Central memory CD8-positive, alpha-beta T cell (primary cell): Measurements from ENCODE around the gene DSCAM.

ENCODE experiments used
- ATAC-seq: fragments of 150-1000 bp; cut with Tn5 transposase; replicated peaks from 2 replicates; pipeline ENCODE4 v1.10.0; 2022; ENCODE audit warnings: mild to moderate bottlenecking, moderate FRiP score, moderate number of reproducible peaks; ENCODE audit not compliant: poor library complexity, severe bottlenecking; ENCODE audit errors: extremely low read depth
- DNase-seq, 2 donors: peaks; one replicate each; pipeline ENCODE4 v3.0.0; 2021; ENCODE audit warnings: low spot score in 2 of 2
- H3K27ac Mint-ChIP-seq: one replicate; pipeline ENCODE4 v1.8.0; 2022; ENCODE audit warnings: low read depth, mild to moderate bottlenecking, moderate library complexity, mixed read lengths
- H3K27me3 Mint-ChIP-seq: one replicate; pipeline ENCODE4 v1.8.0; 2022; ENCODE audit warnings: mixed read lengths
- H3K36me3 Mint-ChIP-seq: one replicate; pipeline ENCODE4 v1.8.0; 2022; ENCODE audit warnings: mild to moderate bottlenecking, moderate library complexity, mixed read lengths; ENCODE audit not compliant: insufficient read depth
- H3K4me1 Mint-ChIP-seq: one replicate; pipeline ENCODE4 v1.8.0; 2022; ENCODE audit warnings: mixed read lengths
- H3K4me3 Mint-ChIP-seq: one replicate; pipeline ENCODE4 v1.8.0; 2022; ENCODE audit warnings: mild to moderate bottlenecking, moderate library complexity, mixed read lengths
- H3K9me3 Mint-ChIP-seq: one replicate; pipeline ENCODE4 v1.8.0; 2022; ENCODE audit warnings: mixed read lengths

The DSCAM gene

GRCh38 chr21:40595806-40596205 is 251.2 kb downstream of the DSCAM start:
- ATAC-seq, result no peak

GRCh38 chr21:40587736-40588346 is 259.1 kb downstream of the DSCAM start:
- no peak for ATAC-seq

More at GRCh38 chr21:40595806-40596205, 251.2 kb downstream of the DSCAM start:
- no peak for DNase-seq
- H3K4me3 Mint-ChIP-seq, result no peak overlapping the region
- peaks cover 23% of the 10 kb centered on the region for H3K9me3 Mint-ChIP-seq
- no peaks in the 10 kb centered on the region for H3K36me3 Mint-ChIP-seq
- no peak overlapping the region for H3K27ac Mint-ChIP-seq
- H3K4me1 Mint-ChIP-seq, result no peaks in the 10 kb centered on the region
- H3K27me3 Mint-ChIP-seq, result no peaks in the 10 kb centered on the region

GRCh38 chr21:40586575-40586974 is 260.4 kb downstream of the DSCAM start:
- no peak overlapping the region for H3K27ac Mint-ChIP-seq
- DNase-seq (no peak), ATAC-seq (no peak)
- no peak overlapping the region for H3K4me3 Mint-ChIP-seq
- peaks cover 24% of the 10 kb centered on the region for H3K9me3 Mint-ChIP-seq
- H3K36me3 Mint-ChIP-seq, result peaks cover 6% of the 10 kb centered on the region
- H3K27me3 Mint-ChIP-seq, result no peaks in the 10 kb centered on the region
- H3K4me1 Mint-ChIP-seq, result no peaks in the 10 kb centered on the region

More at GRCh38 chr21:40587736-40588346, 259.1 kb downstream of the DSCAM start:
- DNase-seq, result no peak
- Mint-ChIP-seq H3K27ac (no peak overlapping the region), H3K4me1 (no peaks in the 10 kb centered on the region), H3K9me3 (peaks cover 24% of the 10 kb centered on the region), H3K4me3 (no peak overlapping the region), H3K27me3 (no peaks in the 10 kb centered on the region), H3K36me3 (peaks cover 6% of the 10 kb centered on the region)

DNA sequence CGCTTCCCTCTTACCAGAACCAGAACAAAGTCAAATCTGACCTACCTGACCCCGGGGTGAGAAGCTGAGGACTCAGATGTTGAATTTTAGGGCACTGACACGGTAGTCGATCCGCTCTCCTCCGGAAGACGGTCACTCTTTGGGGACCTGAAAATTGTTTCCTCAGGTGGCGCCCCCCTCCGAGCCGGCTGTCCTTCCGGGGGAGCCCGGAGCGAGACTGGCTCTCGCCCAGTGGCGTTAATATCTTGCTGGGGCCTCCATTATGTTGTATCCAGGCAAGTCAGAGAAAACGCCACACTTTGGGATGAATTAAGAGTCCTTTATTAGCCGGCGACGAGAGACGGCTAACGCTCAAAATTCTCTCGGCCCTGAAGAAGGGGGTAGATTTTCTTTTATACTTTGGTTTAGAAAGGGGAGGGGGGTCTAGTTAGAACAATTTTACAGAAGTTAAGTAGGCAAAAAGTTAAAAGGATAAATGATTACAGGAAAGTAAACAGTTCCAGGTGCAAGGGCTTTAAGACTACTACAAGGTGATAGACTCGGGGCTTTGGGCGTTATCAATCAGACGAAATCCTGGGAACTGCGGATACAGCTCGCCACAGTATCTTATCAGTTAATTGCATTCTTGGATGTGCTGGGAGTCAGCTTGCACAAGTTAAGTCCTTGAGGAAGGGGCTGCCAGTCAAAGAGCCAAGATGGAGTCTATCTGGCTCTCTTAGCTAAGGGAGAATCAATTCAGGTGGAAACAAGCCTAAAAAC is 269.5 kb downstream of the DSCAM start:
- H3K4me3 Mint-ChIP-seq, result no peak overlapping the region
- H3K9me3 Mint-ChIP-seq, result peaks cover 22% of the 10 kb centered on the region
- no peak for DNase-seq
- no peaks in the 10 kb centered on the region for H3K27me3 Mint-ChIP-seq
- H3K27ac Mint-ChIP-seq, result no peak overlapping the region
- H3K4me1 Mint-ChIP-seq, result no peaks in the 10 kb centered on the region
- no peaks in the 10 kb centered on the region for H3K36me3 Mint-ChIP-seq
- ATAC-seq, result no peak

- ATAC-seq (no peak), DNase-seq (no peak)
- Mint-ChIP-seq H3K36me3 (no peaks in the 10 kb centered on the region), H3K4me1 (no peaks in the 10 kb centered on the region), H3K27me3 (no peaks in the 10 kb centered on the region), H3K27ac (no peak overlapping the region), H3K9me3 (peaks cover 21% of the 10 kb centered on the region), H3K4me3 (no peak overlapping the region)
Observed at GRCh38 chr21:40575976-40576375, 271.0 kb downstream of the DSCAM start.

DNA sequence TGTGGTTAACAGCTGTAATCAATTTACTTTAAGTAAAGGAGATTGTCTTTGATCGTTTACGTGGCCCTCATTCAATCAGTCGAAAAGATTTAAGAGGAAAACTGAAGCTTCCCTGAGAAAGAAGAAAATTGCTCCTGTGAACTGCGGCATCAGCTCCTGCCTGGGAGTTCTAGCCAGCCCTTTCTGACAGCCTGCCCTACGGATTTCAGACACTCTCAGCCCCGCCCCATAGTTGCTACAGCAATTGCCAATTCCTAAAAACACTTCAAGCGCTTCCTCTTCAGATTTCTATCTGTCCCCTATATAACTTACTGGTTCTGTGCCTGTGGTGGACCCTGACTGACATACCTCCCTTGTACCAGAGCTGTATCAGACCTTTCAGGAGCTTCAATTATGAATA is 277.6 kb downstream of the DSCAM start:
- DNase-seq (no peak), ATAC-seq (no peak)
- Mint-ChIP-seq H3K27me3 (no peaks in the 10 kb centered on the region), H3K36me3 (no peaks in the 10 kb centered on the region), H3K9me3 (peaks cover 20% of the 10 kb centered on the region), H3K4me1 (no peaks in the 10 kb centered on the region), H3K27ac (no peak overlapping the region), H3K4me3 (no peak overlapping the region)

GRCh38 chr21:40568807-40569206 is 278.2 kb downstream of the DSCAM start:
- Mint-ChIP-seq H3K9me3 (peaks cover 20% of the 10 kb centered on the region), H3K4me1 (no peaks in the 10 kb centered on the region), H3K27me3 (no peaks in the 10 kb centered on the region), H3K36me3 (no peaks in the 10 kb centered on the region), H3K4me3 (no peak overlapping the region), H3K27ac (no peak overlapping the region)
- no peak for DNase-seq
- no peak for ATAC-seq

DNA sequence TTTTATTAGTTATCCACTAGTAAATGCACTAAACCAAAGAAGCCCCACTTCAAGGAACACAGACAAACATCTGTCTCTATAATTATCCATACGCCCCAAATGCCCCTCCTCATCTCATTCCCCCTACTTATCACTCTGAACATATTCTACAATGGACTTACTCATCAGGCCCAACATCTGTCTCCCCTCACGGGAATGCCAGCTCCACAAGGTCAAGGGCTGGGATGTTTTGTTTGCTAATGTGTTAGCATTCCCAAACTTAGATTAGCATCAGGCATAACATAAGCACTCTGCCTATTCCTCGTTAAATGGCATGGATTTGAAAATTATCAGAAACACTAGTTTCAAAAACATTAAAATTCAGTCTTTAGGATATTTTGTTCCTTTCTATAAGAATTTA is 279.5 kb downstream of the DSCAM start:
- H3K4me1 Mint-ChIP-seq, result no peaks in the 10 kb centered on the region
- no peak overlapping the region for H3K27ac Mint-ChIP-seq
- H3K9me3 Mint-ChIP-seq, result peaks cover 24% of the 10 kb centered on the region
- ATAC-seq (no peak), DNase-seq (no peak)
- no peaks in the 10 kb centered on the region for H3K36me3 Mint-ChIP-seq
- no peak overlapping the region for H3K4me3 Mint-ChIP-seq
- no peaks in the 10 kb centered on the region for H3K27me3 Mint-ChIP-seq

GRCh38 chr21:40566486-40566885 is 280.5 kb downstream of the DSCAM start:
- no peak overlapping the region for H3K4me3 Mint-ChIP-seq
- no peak overlapping the region for H3K27ac Mint-ChIP-seq
- H3K27me3 Mint-ChIP-seq, result no peaks in the 10 kb centered on the region
- no peak for DNase-seq
- H3K36me3 Mint-ChIP-seq, result no peaks in the 10 kb centered on the region
- ATAC-seq, result no peak
- H3K9me3 Mint-ChIP-seq, result peaks cover 34% of the 10 kb centered on the region
- H3K4me1 Mint-ChIP-seq, result no peaks in the 10 kb centered on the region

GRCh38 chr21:40564318-40564717 is 282.6 kb downstream of the DSCAM start:
- H3K36me3 Mint-ChIP-seq, result no peaks in the 10 kb centered on the region
- no peak overlapping the region for H3K27ac Mint-ChIP-seq
- no peak overlapping the region for H3K4me3 Mint-ChIP-seq
- ATAC-seq, result no peak
- H3K4me1 Mint-ChIP-seq, result no peaks in the 10 kb centered on the region
- no peaks in the 10 kb centered on the region for H3K27me3 Mint-ChIP-seq
- DNase-seq, result no peak
- peaks cover 21% of the 10 kb centered on the region for H3K9me3 Mint-ChIP-seq

DNA sequence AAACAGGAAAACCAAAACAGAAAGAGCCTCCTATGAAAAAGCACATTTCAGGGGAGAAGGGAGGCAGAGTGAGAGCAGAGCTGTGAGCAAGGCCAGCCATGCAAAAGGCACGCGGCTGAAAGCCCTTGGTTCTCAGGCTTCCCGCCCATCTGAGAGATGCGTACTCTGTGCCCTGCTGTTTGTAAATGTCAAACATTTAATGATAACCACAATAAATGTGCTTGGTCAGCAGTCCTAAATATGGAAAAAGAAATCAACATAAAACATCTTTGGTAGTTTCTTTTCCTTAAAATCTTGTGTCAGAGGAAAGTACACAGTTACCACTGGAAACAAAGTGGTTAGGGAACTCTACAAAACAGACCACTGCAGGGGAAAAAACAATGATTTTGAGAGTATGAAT is 283.1 kb downstream of the DSCAM start:
- Mint-ChIP-seq H3K9me3 (peaks cover 21% of the 10 kb centered on the region), H3K4me3 (no peak overlapping the region), H3K36me3 (no peaks in the 10 kb centered on the region), H3K27ac (no peak overlapping the region), H3K27me3 (no peaks in the 10 kb centered on the region), H3K4me1 (no peaks in the 10 kb centered on the region)
- no peak for ATAC-seq
- no peak for DNase-seq

DNA sequence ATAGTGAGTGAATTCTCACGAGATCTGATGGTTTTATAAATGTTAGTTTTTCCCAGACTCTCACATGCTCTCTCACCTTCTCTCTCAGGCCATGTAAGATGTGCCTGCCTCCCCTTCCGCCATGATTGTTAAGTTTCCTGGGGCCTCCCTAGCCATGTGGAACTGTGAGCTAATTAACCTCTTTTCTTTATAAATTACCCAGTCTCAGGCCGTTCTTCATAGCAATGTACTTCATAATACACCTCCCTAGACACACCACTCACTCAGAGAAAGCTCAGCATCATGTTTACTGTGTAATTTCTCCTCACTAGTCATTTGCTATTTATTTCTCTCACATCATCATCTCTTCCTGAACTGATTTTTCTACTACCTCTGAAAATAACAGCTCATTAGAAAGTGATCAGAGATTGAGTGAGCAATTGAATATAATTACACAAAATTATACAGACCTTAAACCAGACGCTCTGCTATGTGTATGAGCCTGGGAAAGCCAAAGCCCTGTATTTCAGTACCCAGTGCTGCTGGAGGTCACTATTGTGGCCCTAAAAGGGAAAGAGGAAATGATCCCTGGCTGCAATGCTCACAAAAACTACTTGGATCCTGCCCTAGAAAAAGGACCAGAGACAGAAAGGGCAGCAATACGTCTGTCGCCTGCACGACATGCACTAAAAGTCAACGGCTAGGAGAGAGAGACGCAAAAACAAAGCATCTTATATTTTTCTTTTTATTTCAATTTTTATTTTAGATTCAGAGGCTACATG is 284.5 kb downstream of the DSCAM start:
- Mint-ChIP-seq H3K36me3 (no peaks in the 10 kb centered on the region), H3K4me3 (no peak overlapping the region), H3K4me1 (no peaks in the 10 kb centered on the region)

More for the DNA sequence above, 284.5 kb downstream of the DSCAM start:
- DNase-seq, result no peak
- Mint-ChIP-seq H3K9me3 (peaks cover 21% of the 10 kb centered on the region), H3K27me3 (no peaks in the 10 kb centered on the region), H3K27ac (no peak overlapping the region)
- no peak for ATAC-seq
